Epithelial cell of proximal tubule (primary cell): ENCODE results near the gene SNED1. TPM values are rescaled to one million over a fixed set of nuclear protein-coding genes. Genes with fewer than 3 reads are reported as not detected.

Experiments
- DNase-seq: peaks from one replicate; pipeline ENCODE4 v3.0.0-alpha.2; 2011; ENCODE audit warnings: low read depth
- H3K4me3 ChIP-seq: 2 replicates; pipeline ENCODE4 v1.5.1; 2011; ENCODE audit warnings: low read depth, mild to moderate bottlenecking, low read length
- CTCF ChIP-seq: conservative IDR thresholded peaks from 2 replicates; pipeline ENCODE4 v1.5.1; 2012; ENCODE audit warnings: low read depth, mild to moderate bottlenecking, low read length
- total RNA-seq: library from RNA; depleted of rRNA; stranded (reverse); fragments of >200 nt; gene quantifications from 2 replicates; pipeline ENCODE4 v1.2.3, GENCODE V29; 2015

Gene SNED1
- total RNA-seq, 1 donor from 2014 or later: 0.29 TPM

- DNase-seq: no peak
- no peak for TF ChIP-seq CTCF
- H3K4me3 ChIP-seq: no peak overlapping the region
These were observed 139.1 kb downstream of the SNED1 start for GRCh38 chr2:241137276-241138190.

DNA sequence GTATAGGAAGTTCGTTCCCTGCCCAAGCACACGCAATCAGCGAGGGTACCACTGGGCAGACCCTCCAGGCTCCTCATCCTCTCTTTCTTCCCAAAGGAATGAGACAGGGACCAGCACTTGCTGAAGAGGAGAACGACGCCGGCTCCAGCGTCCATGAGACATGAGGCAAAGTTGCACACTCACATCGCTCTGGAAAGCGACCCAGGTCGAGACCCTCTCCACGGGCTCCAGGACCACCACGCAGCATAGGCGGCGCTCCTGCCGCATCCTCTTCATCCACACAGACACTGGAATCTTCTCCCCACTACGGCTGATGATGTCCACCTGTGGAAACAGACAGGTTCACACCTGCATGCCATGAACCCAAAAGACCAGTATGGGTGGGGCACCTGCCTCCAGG, 140.1 kb downstream of the SNED1 start:
- no peak for TF ChIP-seq CTCF
- no peak for DNase-seq
- no peak overlapping the region for H3K4me3 ChIP-seq

DNA sequence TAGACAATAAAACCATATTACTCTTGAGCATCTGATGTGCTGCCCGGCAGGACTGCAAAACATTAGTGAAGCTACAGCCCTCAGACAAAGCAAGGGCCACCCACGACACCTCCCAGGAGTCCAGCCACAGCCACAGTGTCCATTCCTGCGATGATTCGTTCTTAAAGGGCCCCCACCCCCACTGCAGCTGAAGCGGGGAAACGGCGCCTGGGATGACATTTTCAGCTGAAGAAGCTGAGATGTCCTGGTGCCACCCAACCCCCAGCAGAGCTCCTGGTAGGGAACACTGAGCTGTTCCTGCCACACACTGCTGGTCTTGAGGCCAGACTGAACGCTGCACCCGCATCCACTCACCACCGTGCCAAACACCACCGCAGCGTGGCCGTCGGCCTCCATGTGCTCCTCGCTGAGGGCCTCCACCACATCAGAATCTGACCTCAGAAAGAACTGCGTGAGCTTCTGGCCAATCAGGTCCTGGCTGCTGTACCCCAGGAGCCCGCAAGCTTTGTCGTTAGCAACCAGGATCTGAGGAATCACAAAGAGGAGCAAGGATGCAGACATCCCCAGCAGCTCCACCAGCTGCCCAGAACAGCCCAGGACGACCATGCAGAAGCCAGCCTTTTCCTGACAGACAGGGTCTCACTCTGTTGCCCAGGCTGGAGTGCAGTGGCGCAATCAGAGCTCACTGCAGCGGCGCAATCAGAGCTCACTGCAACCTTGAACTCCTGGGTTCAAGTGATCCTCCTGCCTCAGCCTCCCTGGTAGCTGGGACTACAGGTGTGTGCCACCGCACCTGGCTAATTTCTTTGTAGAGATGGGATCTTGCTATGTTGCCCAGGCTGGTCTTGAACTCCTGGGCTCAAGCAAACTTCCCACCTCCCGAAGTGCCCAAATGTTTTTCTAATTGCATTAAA, 141.4 kb downstream of the SNED1 start:
- no peak for DNase-seq
- no peak for TF ChIP-seq CTCF
- no peak overlapping the region for H3K4me3 ChIP-seq

DNA sequence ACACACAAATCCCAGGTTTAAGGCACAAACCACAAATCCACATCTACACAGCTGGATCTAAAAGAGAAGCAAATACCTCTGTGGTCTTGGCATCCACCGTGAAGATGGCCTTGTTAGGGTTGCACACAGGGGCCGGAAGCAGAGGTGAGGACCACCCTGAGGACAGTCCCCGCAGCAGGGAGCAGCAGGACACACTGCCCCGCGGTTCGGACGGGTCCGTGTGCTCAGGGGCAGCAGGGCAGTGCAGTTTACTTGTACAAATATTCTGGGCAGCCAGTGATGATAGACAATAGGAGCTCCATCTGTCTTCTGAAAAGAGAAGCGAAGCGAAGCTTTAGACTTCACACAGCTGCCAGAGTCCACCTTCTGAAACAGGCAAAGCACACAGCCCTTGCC, 142.0 kb downstream of the SNED1 start:
- H3K4me3 ChIP-seq: no peak overlapping the region
- DNase-seq: no peak
- TF ChIP-seq CTCF: no peak

GRCh38 chr2:241141214-241141770, 142.9 kb downstream of the SNED1 start:
- no peak overlapping the region for H3K4me3 ChIP-seq
- DNase-seq: no peak
- no peak for TF ChIP-seq CTCF

DNA sequence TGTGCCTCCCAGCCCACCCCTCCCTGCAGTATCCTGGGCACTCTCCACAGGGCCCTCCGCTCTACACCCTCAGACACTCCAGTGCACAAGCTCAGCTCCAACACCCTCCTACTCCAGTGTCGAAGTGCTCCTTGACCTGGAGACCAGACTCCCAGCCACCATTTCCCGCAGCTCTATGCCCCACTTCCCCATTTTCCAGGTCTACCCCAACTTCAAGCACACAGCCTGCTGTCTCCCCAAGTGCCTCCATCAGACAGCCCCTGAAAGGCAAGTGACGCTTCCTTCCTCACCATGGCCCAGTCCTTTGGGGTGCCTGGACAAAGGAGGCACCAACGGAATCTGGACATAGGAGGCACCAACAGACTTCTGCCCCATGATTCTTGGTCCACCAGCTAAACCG, 143.6 kb downstream of the SNED1 start:
- DNase-seq: no peak
- no peak overlapping the region for H3K4me3 ChIP-seq
- TF ChIP-seq CTCF: no peak
